ENCODE results near the gene SQSTM1.

SQSTM1 gene

GRCh38 chr5:179778591-179778990, 42.1 kb upstream of the SQSTM1 start:
- H4K20me1 ChIP-seq (ENCODE audit: insufficient read depth) = no peaks in the 10 kb centered on the region
- no peak overlapping the region for H3K27ac ChIP-seq
- no peak overlapping the region for H3K9ac ChIP-seq
- H3K4me2 ChIP-seq = no peak overlapping the region
- H3K79me2 ChIP-seq (ENCODE audit: insufficient read depth, low read depth) = no peaks in the 10 kb centered on the region
- H3K27me3 ChIP-seq (ENCODE audit: insufficient read depth, low read depth) = no peaks in the 10 kb centered on the region
- no peak overlapping the region for H2AFZ ChIP-seq (ENCODE audit: low read depth)
- no peak for TF ChIP-seq CTCF (conservative IDR thresholded peaks at IDR 0.05; ENCODE audit: low read depth, low read length)
- H3K4me3 ChIP-seq (IDR thresholded peaks at IDR 0.05; ENCODE audit: insufficient read depth, low read depth, low read length) = no peak overlapping the region
- H3K36me3 ChIP-seq (ENCODE audit: insufficient read depth) = no peaks in the 10 kb centered on the region
- no peaks in the 10 kb centered on the region for H3K4me1 ChIP-seq (ENCODE audit: low read depth, poor library complexity, severe bottlenecking)

- Histone ChIP-seq H3K4me2 (no peak overlapping the region), H3K36me3 (ENCODE audit: insufficient read depth) (no peaks in the 10 kb centered on the region), H3K27me3 (ENCODE audit: insufficient read depth, low read depth) (no peaks in the 10 kb centered on the region), H4K20me1 (ENCODE audit: insufficient read depth) (no peaks in the 10 kb centered on the region), H3K4me3 (IDR thresholded peaks at IDR 0.05; ENCODE audit: insufficient read depth, low read depth, low read length) (no peak overlapping the region), H2AFZ (ENCODE audit: low read depth) (no peak overlapping the region), H3K79me2 (ENCODE audit: insufficient read depth, low read depth) (no peaks in the 10 kb centered on the region), H3K27ac (no peak overlapping the region), H3K9ac (no peak overlapping the region), H3K4me1 (ENCODE audit: low read depth, poor library complexity, severe bottlenecking) (no peaks in the 10 kb centered on the region)
- TF ChIP-seq CTCF (conservative IDR thresholded peaks at IDR 0.05; ENCODE audit: low read depth, low read length) = no peak
Observed at GRCh38 chr5:179779826-179780225, 40.9 kb upstream of the SQSTM1 start.

GRCh38 chr5:179780362-179780761, 40.3 kb upstream of the SQSTM1 start:
- Histone ChIP-seq H3K9ac (no peak overlapping the region), H3K27me3 (ENCODE audit: insufficient read depth, low read depth) (no peaks in the 10 kb centered on the region), H3K36me3 (ENCODE audit: insufficient read depth) (no peaks in the 10 kb centered on the region), H3K27ac (no peak overlapping the region), H3K4me1 (ENCODE audit: low read depth, poor library complexity, severe bottlenecking) (no peaks in the 10 kb centered on the region), H2AFZ (ENCODE audit: low read depth) (no peak overlapping the region), H3K79me2 (ENCODE audit: insufficient read depth, low read depth) (no peaks in the 10 kb centered on the region), H3K4me2 (no peak overlapping the region), H4K20me1 (ENCODE audit: insufficient read depth) (no peaks in the 10 kb centered on the region), H3K4me3 (IDR thresholded peaks at IDR 0.05; ENCODE audit: insufficient read depth, low read depth, low read length) (no peak overlapping the region)
- TF ChIP-seq CTCF (conservative IDR thresholded peaks at IDR 0.05; ENCODE audit: low read depth, low read length) = no peak

GRCh38 chr5:179781846-179782245, 38.9 kb upstream of the SQSTM1 start:
- Histone ChIP-seq H3K4me1 (ENCODE audit: low read depth, poor library complexity, severe bottlenecking) (no peaks in the 10 kb centered on the region), H3K79me2 (ENCODE audit: insufficient read depth, low read depth) (no peaks in the 10 kb centered on the region), H3K27me3 (ENCODE audit: insufficient read depth, low read depth) (no peaks in the 10 kb centered on the region), H3K36me3 (ENCODE audit: insufficient read depth) (no peaks in the 10 kb centered on the region), H3K4me3 (IDR thresholded peaks at IDR 0.05; ENCODE audit: insufficient read depth, low read depth, low read length) (no peak overlapping the region), H4K20me1 (ENCODE audit: insufficient read depth) (no peaks in the 10 kb centered on the region), H3K27ac (no peak overlapping the region), H2AFZ (ENCODE audit: low read depth) (no peak overlapping the region), H3K4me2 (no peak overlapping the region), H3K9ac (no peak overlapping the region)
- no peak for TF ChIP-seq CTCF (conservative IDR thresholded peaks at IDR 0.05; ENCODE audit: low read depth, low read length)

- Histone ChIP-seq H4K20me1 (ENCODE audit: insufficient read depth) (no peaks in the 10 kb centered on the region), H3K4me2 (no peak overlapping the region), H3K27me3 (ENCODE audit: insufficient read depth, low read depth) (no peaks in the 10 kb centered on the region), H2AFZ (ENCODE audit: low read depth) (no peak overlapping the region), H3K4me1 (ENCODE audit: low read depth, poor library complexity, severe bottlenecking) (no peaks in the 10 kb centered on the region), H3K4me3 (IDR thresholded peaks at IDR 0.05; ENCODE audit: insufficient read depth, low read depth, low read length) (no peak overlapping the region), H3K9ac (no peak overlapping the region), H3K27ac (no peak overlapping the region), H3K79me2 (ENCODE audit: insufficient read depth, low read depth) (no peaks in the 10 kb centered on the region), H3K36me3 (ENCODE audit: insufficient read depth) (no peaks in the 10 kb centered on the region)
- no peak for TF ChIP-seq CTCF (conservative IDR thresholded peaks at IDR 0.05; ENCODE audit: low read depth, low read length)
Observed at GRCh38 chr5:179783128-179783527, 37.6 kb upstream of the SQSTM1 start.

Data from KMS-11 (cell line).